ENCODE measurements around the gene PXK. TPM values are rescaled to one million over a fixed set of nuclear protein-coding genes. Genes with fewer than 3 reads are reported as not detected.

PXK gene
- total and polyA plus RNA-seq, 2 donors (not counting 1 experiment from before 2014, with no cell fraction given) = 54.6 to 65.2 TPM

- peaks cover 12% of the 10 kb centered on the region for H3K79me2 ChIP-seq (ENCODE audit: control insufficient read depth, insufficient read depth, low read length)
Measured at GRCh38 chr3:58345457-58345856, 12.8 kb downstream of the PXK start.

GRCh38 chr3:58346368-58346767 lies 13.7 kb downstream of the PXK start:
- TF ChIP-seq EZH2 (IDR thresholded peaks at IDR 0.05; ENCODE audit: low read length, missing control alignments) = no peak
- no peak for TF ChIP-seq CTCF (conservative IDR thresholded peaks at IDR 0.05 in 1 of 2, IDR thresholded peaks at IDR 0.05 in 1 of 2; ENCODE audit: low read depth in 1 of 2, low read length in 2 of 2)
- no peak for DNase-seq (ENCODE audit: low read depth in 2 of 2)
- Histone ChIP-seq H3K4me3 (replicated peaks in 1 of 4; ENCODE audit: control extremely low read depth in 1 of 4, insufficient read depth in 1 of 4, low read depth in 3 of 4, low read length in 4 of 4) (no peak overlapping the region), H3K27ac (ENCODE audit: insufficient read depth, low read length) (no peak overlapping the region), H4K20me1 (ENCODE audit: control insufficient read depth, extremely low read depth, insufficient read depth, low read length) (no peaks in the 10 kb centered on the region), H3K4me1 (ENCODE audit: control insufficient read depth, extremely low read depth, insufficient read depth, low read length) (peaks cover 4% of the 10 kb centered on the region), H3K9ac (ENCODE audit: insufficient read depth, low read length) (no peak overlapping the region), H3K9me3 (ENCODE audit: control insufficient read depth, insufficient read depth, low read depth, low read length) (no peaks in the 10 kb centered on the region), H3K4me2 (ENCODE audit: extremely low read depth, insufficient read depth, low read length) (no peak overlapping the region), H3K27me3 (ENCODE audit: control insufficient read depth, insufficient read depth, low read length) (no peaks in the 10 kb centered on the region), H3K79me2 (ENCODE audit: control insufficient read depth, insufficient read depth, low read length) (peaks cover 12% of the 10 kb centered on the region), H3K36me3 (ENCODE audit: control insufficient read depth, insufficient read depth, low read length) (peaks cover 1% of the 10 kb centered on the region), H2AFZ (ENCODE audit: low read length) (no peak overlapping the region)

More at GRCh38 chr3:58345457-58345856, 12.8 kb downstream of the PXK start:
- Histone ChIP-seq H4K20me1 (ENCODE audit: control insufficient read depth, extremely low read depth, insufficient read depth, low read length) (no peaks in the 10 kb centered on the region), H3K4me2 (ENCODE audit: extremely low read depth, insufficient read depth, low read length) (no peak overlapping the region), H3K36me3 (ENCODE audit: control insufficient read depth, insufficient read depth, low read length) (peaks cover 1% of the 10 kb centered on the region), H3K4me3 (replicated peaks in 1 of 4; ENCODE audit: control extremely low read depth in 1 of 4, insufficient read depth in 1 of 4, low read depth in 3 of 4, low read length in 4 of 4) (no peak overlapping the region), H3K9me3 (ENCODE audit: control insufficient read depth, insufficient read depth, low read depth, low read length) (no peaks in the 10 kb centered on the region), H3K4me1 (ENCODE audit: control insufficient read depth, extremely low read depth, insufficient read depth, low read length) (peaks cover 6% of the 10 kb centered on the region), H3K27ac (ENCODE audit: insufficient read depth, low read length) (no peak overlapping the region), H3K9ac (ENCODE audit: insufficient read depth, low read length) (no peak overlapping the region), H2AFZ (ENCODE audit: low read length) (no peak overlapping the region), H3K27me3 (ENCODE audit: control insufficient read depth, insufficient read depth, low read length) (no peaks in the 10 kb centered on the region)
- DNase-seq (ENCODE audit: low read depth in 2 of 2) = no peak
- TF ChIP-seq EZH2 (IDR thresholded peaks at IDR 0.05; ENCODE audit: low read length, missing control alignments) (no peak), CTCF (conservative IDR thresholded peaks at IDR 0.05 in 1 of 2, IDR thresholded peaks at IDR 0.05 in 1 of 2; ENCODE audit: low read depth in 1 of 2, low read length in 2 of 2) (no peak)

GRCh38 chr3:58347984-58348383 lies 15.3 kb downstream of the PXK start:
- Histone ChIP-seq H3K79me2 (ENCODE audit: control insufficient read depth, insufficient read depth, low read length) (peaks cover 12% of the 10 kb centered on the region), H2AFZ (ENCODE audit: low read length) (no peak overlapping the region), H3K9me3 (ENCODE audit: control insufficient read depth, insufficient read depth, low read depth, low read length) (no peaks in the 10 kb centered on the region), H4K20me1 (ENCODE audit: control insufficient read depth, extremely low read depth, insufficient read depth, low read length) (no peaks in the 10 kb centered on the region), H3K36me3 (ENCODE audit: control insufficient read depth, insufficient read depth, low read length) (peaks cover 1% of the 10 kb centered on the region), H3K4me3 (replicated peaks in 1 of 4; ENCODE audit: control extremely low read depth in 1 of 4, insufficient read depth in 1 of 4, low read depth in 3 of 4, low read length in 4 of 4) (no peak overlapping the region), H3K4me1 (ENCODE audit: control insufficient read depth, extremely low read depth, insufficient read depth, low read length) (peaks cover 4% of the 10 kb centered on the region), H3K4me2 (ENCODE audit: extremely low read depth, insufficient read depth, low read length) (no peak overlapping the region), H3K27ac (ENCODE audit: insufficient read depth, low read length) (no peak overlapping the region), H3K27me3 (ENCODE audit: control insufficient read depth, insufficient read depth, low read length) (no peaks in the 10 kb centered on the region), H3K9ac (ENCODE audit: insufficient read depth, low read length) (no peak overlapping the region)
- TF ChIP-seq EZH2 (IDR thresholded peaks at IDR 0.05; ENCODE audit: low read length, missing control alignments) (no peak), CTCF (conservative IDR thresholded peaks at IDR 0.05 in 1 of 2, IDR thresholded peaks at IDR 0.05 in 1 of 2; ENCODE audit: low read depth in 1 of 2, low read length in 2 of 2) (no peak)
- DNase-seq (ENCODE audit: low read depth in 2 of 2) = no peak

Data from fibroblast of lung (primary cell).